RWPE2 (cell line): ENCODE data around the gene LIMS2.

Source experiments
- ATAC-seq: fragments of 200-7000 bp; cut with Tn5 transposase; 3 replicates; pipeline ENCODE4 v1.9.1; 2021; ENCODE audit warnings: low read depth
- DNase-seq: peaks from one replicate; pipeline ENCODE4 v3.0.0-alpha.2; 2020; ENCODE audit warnings: low spot score
- H3K27ac ChIP-seq: fragments of 450-650 bp; 2 replicates; pipeline ENCODE4 v1.5.1; 2017; ENCODE audit warnings: mild to moderate bottlenecking; ENCODE audit not compliant: poor library complexity, severe bottlenecking
- H3K27me3 ChIP-seq: fragments of 250-450 bp; sonication (Bioruptor Pico); 2 replicates; pipeline ENCODE4 v1.5.1; 2021; ENCODE audit warnings: mild to moderate bottlenecking, moderate library complexity; ENCODE audit not compliant: insufficient read depth, poor library complexity, severe bottlenecking
- H3K36me3 ChIP-seq: fragments of 250-450 bp; sonication (Bioruptor Pico); 2 replicates; pipeline ENCODE4 v1.5.1; 2020; ENCODE audit warnings: low read depth, mild to moderate bottlenecking, moderate library complexity
- H3K4me1 ChIP-seq: fragments of 250-450 bp; sonication (Bioruptor Pico); 2 replicates; pipeline ENCODE4 v1.5.1; 2021; ENCODE audit warnings: mild to moderate bottlenecking, moderate library complexity; ENCODE audit not compliant: insufficient read depth, poor library complexity, severe bottlenecking
- H3K4me3 ChIP-seq: fragments of 250-450 bp; sonication (Bioruptor Pico); 2 replicates; pipeline ENCODE4 v1.5.1; 2021; ENCODE audit warnings: mild to moderate bottlenecking, moderate library complexity; ENCODE audit not compliant: severe bottlenecking
- H3K9me3 ChIP-seq: fragments of 250-450 bp; sonication (Bioruptor Pico); 2 replicates; pipeline ENCODE4 v1.5.1; 2021; ENCODE audit warnings: mild to moderate bottlenecking, moderate library complexity; ENCODE audit not compliant: severe bottlenecking
- CTCF ChIP-seq: fragments of 450-650 bp; IDR thresholded peaks from one replicate; pipeline ENCODE4 v1.5.1; 2017; ENCODE audit warnings: mild to moderate bottlenecking, moderate library complexity; ENCODE audit not compliant: poor library complexity, severe bottlenecking

LIMS2 gene

GRCh38 chr2:127654084-127654837 is 21.1 kb downstream of the LIMS2 start:
- no peaks in the 10 kb centered on the region for H3K4me1 ChIP-seq

GRCh38 chr2:127653421-127654083 is 21.8 kb downstream of the LIMS2 start:
- Histone ChIP-seq H3K9me3 (no peaks in the 10 kb centered on the region), H3K4me3 (no peak overlapping the region), H3K4me1 (no peaks in the 10 kb centered on the region), H3K27me3 (no peaks in the 10 kb centered on the region), H3K27ac (no peak overlapping the region), H3K36me3 (no peaks in the 10 kb centered on the region)
- DNase-seq (no peak), ATAC-seq (no peak)
- TF ChIP-seq CTCF = no peak

More at GRCh38 chr2:127654084-127654837, 21.1 kb downstream of the LIMS2 start:
- H3K36me3 ChIP-seq = no peaks in the 10 kb centered on the region
- H3K27ac ChIP-seq = no peak overlapping the region
- no peaks in the 10 kb centered on the region for H3K9me3 ChIP-seq
- TF ChIP-seq CTCF = no peak
- no peaks in the 10 kb centered on the region for H3K27me3 ChIP-seq
- H3K4me3 ChIP-seq = no peak overlapping the region
- no peak for ATAC-seq
- DNase-seq = no peak

- no peak for TF ChIP-seq CTCF
- Histone ChIP-seq H3K27ac (no peak overlapping the region), H3K4me3 (no peak overlapping the region), H3K36me3 (no peaks in the 10 kb centered on the region), H3K27me3 (no peaks in the 10 kb centered on the region), H3K4me1 (no peaks in the 10 kb centered on the region), H3K9me3 (no peaks in the 10 kb centered on the region)
- no peak for DNase-seq
- no peak for ATAC-seq
These were observed 22.5 kb downstream of the LIMS2 start for GRCh38 chr2:127652786-127653357.

GRCh38 chr2:127651971-127652550 is 23.3 kb downstream of the LIMS2 start:
- Histone ChIP-seq H3K4me1 (peaks cover 4% of the 10 kb centered on the region), H3K36me3 (no peaks in the 10 kb centered on the region), H3K4me3 (no peak overlapping the region), H3K27ac (no peak overlapping the region), H3K27me3 (no peaks in the 10 kb centered on the region), H3K9me3 (no peaks in the 10 kb centered on the region)
- no peak for TF ChIP-seq CTCF
- ATAC-seq = no peak
- DNase-seq = no peak
